Spleen (tissue), 11 donors: ENCODE data around the gene VPS37D. TPM values are rescaled to one million over a fixed set of nuclear protein-coding genes. Genes with fewer than 3 reads are reported as not detected.
"Not testable (repeated sequence)": the region's sequence is repeated elsewhere in the genome, so short reads cannot be mapped to it uniquely, and the experiment has no call there.

Source experiments
- DNase-seq: peaks from one replicate; pipeline ENCODE4 v3.0.0-alpha.2; 2020
- H3K27ac ChIP-seq, 8 donors: fragments of 200-600 bp; sonication (generic) in 7 of 8; 1 replicate in 4 of 8; 2 replicates in 4 of 8; pipeline versions ENCODE4 v1.5.0 to v1.8.0; 2016 to 2021; ENCODE audit warnings: inconsistent platforms in 4 of 8, mild to moderate bottlenecking in 4 of 8, moderate library complexity in 1 of 8
- H3K27me3 ChIP-seq, 7 donors: fragments of 200-600 bp; sonication (generic) in 6 of 7; replicated peaks in 1 of 7; 1 replicate in 4 of 7; 2 replicates in 3 of 7; pipeline versions ENCODE4 v1.5.0 to v1.8.0; 2016 to 2021; ENCODE audit warnings: inconsistent platforms in 3 of 7, mild to moderate bottlenecking in 1 of 7
- H3K36me3 ChIP-seq, 6 donors: fragments of 200-600 bp; sonication (generic) in 5 of 6; 1 replicate in 4 of 6; 2 replicates in 2 of 6; pipeline versions ENCODE4 v1.5.0 to v1.8.0; 2016 to 2021; ENCODE audit warnings: inconsistent platforms in 2 of 6
- H3K4me1 ChIP-seq, 6 donors: fragments of 200-600 bp; sonication (generic) in 5 of 6; 1 replicate in 3 of 6; 2 replicates in 3 of 6; pipeline versions ENCODE4 v1.5.0 to v1.8.0; 2016 to 2021; ENCODE audit warnings: inconsistent platforms in 3 of 6
- H3K4me3 ChIP-seq, 8 donors: fragments of 200-600 bp; sonication (generic) in 7 of 8; 1 replicate in 4 of 8; 2 replicates in 4 of 8; pipeline versions ENCODE4 v1.5.0 to v1.8.0; 2016 to 2021; ENCODE audit warnings: inconsistent platforms in 4 of 8, mild to moderate bottlenecking in 4 of 8, moderate library complexity in 2 of 8
- H3K9me3 ChIP-seq, 8 donors: fragments of 200-600 bp; sonication (generic) in 7 of 8; 1 replicate in 4 of 8; 2 replicates in 4 of 8; pipeline versions ENCODE4 v1.5.0 to v1.8.0; 2016 to 2021; ENCODE audit warnings: inconsistent platforms in 4 of 8
- POLR2A ChIP-seq, 3 donors: fragments of 450-650 bp; IDR thresholded peaks; one replicate each; pipeline ENCODE4 v1.5.1; 2017; ENCODE audit warnings: antibody characterized with exemption in 3 of 3, mild to moderate bottlenecking in 1 of 3
- POLR2AphosphoS5 ChIP-seq, 3 donors: sonication (generic); formaldehyde crosslinking; IDR thresholded peaks; one replicate each; pipeline ENCODE4 v1.5.1; 2017; ENCODE audit warnings: antibody characterized with exemption in 3 of 3
- WGBS, 5 donors: extraction: QIAGEN DNeasy Blood & Tissue Kit in 3 of 5; methylation state at CpG; one replicate each; pipeline versions ENCODE4 v1.1.5 to v1.1.7; 2013 to 2018; 5-methylcytosine and 5-hydroxymethylcytosine counted together
- intact Hi-C: fragments of 100-400 bp; cut with DNase I; formaldehyde crosslinking; loops from one replicate; pipeline ENCODE4 v1.15.0; 2023; ENCODE audit warnings: low total_unique reads
- polyA plus RNA-seq, 3 donors: library from polyadenylated mRNA; stranded (reverse); fragments of 200-250 nt; gene quantifications; one replicate each; pipeline ENCODE4 v1.2.1, GENCODE V29; 2013
- total RNA-seq, 7 donors: library from RNA; depleted of rRNA in 3 of 7; stranded (reverse); fragments of >200 nt in 3 of 7; fragmentation: NEBNext Ultra II Directional in 4 of 7; extraction: Animal tissue kit (Norgen Biotek cat#: 25700) in 4 of 7; gene quantifications; one replicate each; pipeline versions ENCODE4 v1.1.0 to v1.2.1, GENCODE V29; 2016 to 2021
- TF ChIP-seq, protein P1 (sequence below), 11 experiments: fragments of 200-600 bp in 7 of 11; fragments of 450-650 bp in 4 of 11; sonication (generic) in 4 of 11; IDR thresholded peaks in 8 of 11; conservative IDR thresholded peaks in 3 of 11; 1 replicate in 7 of 11; 2 replicates in 4 of 11; pipeline versions ENCODE4 v1.4.0 to v1.8.0; 2016 to 2021; ENCODE audit warnings: antibody characterized with exemption in 11 of 11, inconsistent platforms in 4 of 11, mild to moderate bottlenecking in 1 of 11
- donor health status: healthy with polysubstance abuse.
- donor health status: DM: no; HTN: no; CAD: no; lungs with moderate emphysema.
- donor health status: DM: no; HTN: no; CAD: no.
- donor health status: Bipolar disorder and iron deficiency.
- donor health status: healthy.
- donor health status: DM: no; HTN: no; CAD: no.
- donor health status: DM: yes; HTN: yes; CAD: no.

The VPS37D gene
- total and polyA plus RNA-seq, 10 donors, result 0.23 to 1.6 (median 0.95) TPM

DNA sequence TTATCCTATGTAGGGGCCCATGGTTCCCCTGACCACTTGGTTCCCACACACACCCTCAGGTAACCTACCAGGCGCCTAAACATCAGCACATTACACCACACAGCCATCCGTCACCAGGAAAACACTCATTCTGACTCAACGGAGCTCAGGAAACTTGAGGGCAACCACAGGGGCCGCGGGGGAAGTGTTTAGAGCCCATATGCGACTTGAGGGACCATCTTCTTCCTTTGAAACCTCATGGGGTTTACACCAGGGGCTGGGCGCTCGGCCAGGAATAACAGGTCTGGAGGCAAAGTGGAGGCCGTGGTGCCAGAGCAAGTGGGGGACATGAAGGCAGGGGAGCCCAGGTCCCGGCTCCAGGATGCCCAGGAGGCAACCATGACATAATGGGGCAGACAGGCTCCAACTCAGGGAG is 50.4 kb downstream of the VPS37D start:
- Histone ChIP-seq H3K27ac (peak overlapping the region in 3 of 8 donors; percentile 18 to 64 (median 32)), H3K4me3 (peak overlapping the region in 3 of 8 donors; percentile 75 to 96 (median 81)), H3K4me1 (peaks cover 12 to 48% (median 27%) of the 10 kb centered on the region in 6 donors), H3K36me3 (peaks cover 0 to 7% (median 0%) of the 10 kb centered on the region in 6 donors), H3K27me3 (peaks cover 0 to 73% (median 8%) of the 10 kb centered on the region in 7 donors), H3K9me3 (no peaks in the 10 kb centered on the region)
- WGBS, 5 donors, result 17 to 30% (median 19%) methylated on average over 10 of the region's 10 CpGs
- intact Hi-C loops, result no loop called here
- TF ChIP-seq POLR2AphosphoS5 (IDR thresholded peaks at IDR 0.05) (peak in 1 of 3 donors; percentile 53), POLR2A (IDR thresholded peaks at IDR 0.05) (no peak)
- TF ChIP-seq, protein P1, sequence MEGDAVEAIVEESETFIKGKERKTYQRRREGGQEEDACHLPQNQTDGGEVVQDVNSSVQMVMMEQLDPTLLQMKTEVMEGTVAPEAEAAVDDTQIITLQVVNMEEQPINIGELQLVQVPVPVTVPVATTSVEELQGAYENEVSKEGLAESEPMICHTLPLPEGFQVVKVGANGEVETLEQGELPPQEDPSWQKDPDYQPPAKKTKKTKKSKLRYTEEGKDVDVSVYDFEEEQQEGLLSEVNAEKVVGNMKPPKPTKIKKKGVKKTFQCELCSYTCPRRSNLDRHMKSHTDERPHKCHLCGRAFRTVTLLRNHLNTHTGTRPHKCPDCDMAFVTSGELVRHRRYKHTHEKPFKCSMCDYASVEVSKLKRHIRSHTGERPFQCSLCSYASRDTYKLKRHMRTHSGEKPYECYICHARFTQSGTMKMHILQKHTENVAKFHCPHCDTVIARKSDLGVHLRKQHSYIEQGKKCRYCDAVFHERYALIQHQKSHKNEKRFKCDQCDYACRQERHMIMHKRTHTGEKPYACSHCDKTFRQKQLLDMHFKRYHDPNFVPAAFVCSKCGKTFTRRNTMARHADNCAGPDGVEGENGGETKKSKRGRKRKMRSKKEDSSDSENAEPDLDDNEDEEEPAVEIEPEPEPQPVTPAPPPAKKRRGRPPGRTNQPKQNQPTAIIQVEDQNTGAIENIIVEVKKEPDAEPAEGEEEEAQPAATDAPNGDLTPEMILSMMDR (IDR thresholded peaks at IDR 0.05 in 8 of 11, conservative IDR thresholded peaks at IDR 0.05 in 3 of 11), result no peak
- peak; percentile 83 for DNase-seq

DNA sequence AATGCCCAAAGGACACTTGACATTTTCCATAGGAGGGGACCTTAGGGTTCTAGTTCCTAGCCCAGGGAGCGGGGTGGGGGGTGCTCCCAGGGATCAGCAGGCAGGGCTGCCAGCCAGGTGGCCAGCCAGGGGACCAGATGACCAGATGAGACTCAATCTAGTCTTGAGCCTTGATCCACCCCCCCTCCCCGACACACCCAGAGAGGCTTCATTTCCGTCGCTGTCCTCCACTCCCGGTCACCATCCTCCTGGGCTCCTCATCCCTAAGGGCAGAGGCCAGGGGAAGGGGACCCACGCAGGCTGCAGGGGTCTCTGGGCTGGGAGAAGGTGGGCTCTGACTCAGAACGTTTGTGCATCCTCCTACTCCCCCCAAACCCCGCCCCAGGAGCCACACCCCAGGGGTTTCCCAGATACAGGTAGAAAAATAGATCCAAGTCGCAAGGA is 50.8 kb downstream of the VPS37D start:
- peaks cover 0 to 7% (median 0%) of the 10 kb centered on the region in 6 donors for H3K36me3 ChIP-seq
- H3K9me3 ChIP-seq, result no peaks in the 10 kb centered on the region
- peak overlapping the region; percentile 68 to 96 (median 76) for H3K4me3 ChIP-seq
- no peak for DNase-seq
- TF ChIP-seq POLR2A (IDR thresholded peaks at IDR 0.05) (no peak), POLR2AphosphoS5 (IDR thresholded peaks at IDR 0.05) (no peak)
- TF ChIP-seq, protein P1 (IDR thresholded peaks at IDR 0.05 in 8 of 11, conservative IDR thresholded peaks at IDR 0.05 in 3 of 11), result no peak
- intact Hi-C loops, result no loop called here
- peaks cover 12 to 48% (median 27%) of the 10 kb centered on the region in 6 donors for H3K4me1 ChIP-seq
- 26 to 39% (median 29%) methylated on average over 8 to 9 of the region's 9 CpGs for whole genome bisulfite sequencing, 5 donors
- peaks cover 0 to 71% (median 8%) of the 10 kb centered on the region in 7 donors for H3K27me3 ChIP-seq
- peak overlapping the region in 3 of 8 donors; percentile 8 to 64 (median 47) for H3K27ac ChIP-seq

DNA sequence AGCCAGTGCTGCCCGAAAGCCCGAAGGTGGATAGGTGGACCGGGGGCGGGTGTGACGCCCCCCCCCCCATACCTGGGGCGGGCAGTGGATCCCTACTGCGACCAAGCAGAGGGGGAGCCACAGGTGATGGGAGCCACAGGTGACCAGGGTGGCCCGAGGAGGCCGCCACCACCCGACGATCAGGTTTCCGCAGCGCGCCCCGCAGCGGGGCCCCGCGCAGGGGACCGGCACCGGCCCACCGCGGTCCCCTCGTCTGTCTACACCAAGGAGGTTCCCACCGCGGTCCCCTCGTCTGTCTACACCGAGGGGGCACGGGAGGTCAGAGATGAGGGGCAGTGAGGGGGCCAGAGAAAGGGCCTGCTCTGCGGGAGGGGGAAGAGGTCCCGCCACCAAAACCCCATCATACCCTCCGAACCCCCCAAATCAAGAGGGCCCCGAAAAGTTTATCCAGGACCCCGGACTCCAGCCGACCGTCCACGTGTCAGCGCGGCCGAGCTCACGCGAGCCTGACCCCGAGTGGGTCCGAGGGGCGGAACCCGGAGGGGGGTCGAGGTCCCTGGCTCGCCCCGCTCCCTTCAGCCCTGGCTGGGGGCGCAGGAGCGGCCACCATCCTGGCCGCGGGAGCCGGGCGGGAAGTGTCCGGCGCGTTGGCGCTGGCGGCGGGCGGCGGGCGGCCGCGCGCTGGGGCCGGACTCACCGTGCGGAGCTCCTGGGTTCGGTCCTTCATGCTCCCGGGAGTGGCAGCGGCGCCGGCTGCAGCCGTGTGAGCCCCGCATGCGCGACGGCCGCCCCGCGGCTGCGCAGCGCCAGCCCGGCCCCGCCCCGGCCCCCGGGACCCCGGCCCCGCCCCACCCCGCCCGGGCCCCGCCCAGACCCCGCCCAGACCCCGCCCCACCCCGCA is 51.5 kb downstream of the VPS37D start, which contains the start of gene STX1A:
Gene STX1A (minus strand): TSS at position 765 of the 901 bp plus-strand sequence. CDS start 38 bp downstream, at position 727.
- H3K36me3 ChIP-seq, result peaks cover 0 to 7% (median 0%) of the 10 kb centered on the region in 6 donors
- peaks cover 0 to 64% (median 8%) of the 10 kb centered on the region in 7 donors for H3K27me3 ChIP-seq
- H3K4me1 ChIP-seq, result peaks cover 12 to 48% (median 27%) of the 10 kb centered on the region in 6 donors
- H3K9me3 ChIP-seq, result no peaks in the 10 kb centered on the region
- peak within 1 kb of the TSS in 3 of 8 donors; percentile 47 to 64 (median 63) for H3K27ac ChIP-seq
- 2 to 4% (median 3%) methylated on average over 21 to 96 of the region's 96 CpGs for WGBS, 5 donors
- TF ChIP-seq POLR2AphosphoS5 (IDR thresholded peaks at IDR 0.05), result peak in 2 of 3 donors; percentile 44 to 58
- no peak for TF ChIP-seq POLR2A (IDR thresholded peaks at IDR 0.05)
- peak within 1 kb of the TSS; percentile 68 to 96 (median 76) for H3K4me3 ChIP-seq
- peak; percentile 93 for DNase-seq
- intact Hi-C loops, result no loop called here

DNA sequence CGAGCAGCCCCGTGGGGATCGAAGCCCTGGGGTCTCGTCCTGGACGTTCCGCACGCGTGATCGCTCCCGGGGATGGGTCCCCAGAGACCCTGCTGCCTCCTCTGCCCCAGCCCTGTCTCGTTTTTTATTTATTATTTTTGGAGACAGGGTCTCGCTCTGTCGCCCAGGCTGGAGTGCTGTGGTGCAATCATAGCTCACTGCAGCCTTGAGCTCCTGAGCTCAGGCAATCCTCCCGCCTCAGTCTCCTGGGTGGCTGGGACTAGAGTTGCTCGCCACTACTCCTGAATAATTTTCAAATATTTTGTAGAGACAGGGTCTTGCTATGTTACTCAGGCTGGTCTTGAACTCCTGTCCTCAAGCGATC is 52.2 kb downstream of the VPS37D start:
- H3K4me1 ChIP-seq, result peaks cover 12 to 48% (median 27%) of the 10 kb centered on the region in 6 donors
- DNase-seq, result no peak
- no peaks in the 10 kb centered on the region for H3K9me3 ChIP-seq
- 10 to 23% (median 18%) methylated on average over 6 to 16 of the region's 16 CpGs for WGBS, 5 donors
- no peak overlapping the region for H3K27ac ChIP-seq
- H3K4me3 ChIP-seq, result peak overlapping the region in 7 of 8 donors; percentile 13 to 96 (median 75)
- H3K27me3 ChIP-seq, result peaks cover 0 to 59% (median 8%) of the 10 kb centered on the region in 7 donors
- TF ChIP-seq POLR2A (IDR thresholded peaks at IDR 0.05) (no peak), POLR2AphosphoS5 (IDR thresholded peaks at IDR 0.05) (no peak)
- TF ChIP-seq, protein P1 (IDR thresholded peaks at IDR 0.05 in 8 of 11, conservative IDR thresholded peaks at IDR 0.05 in 3 of 11), result no peak
- peaks cover 0 to 7% (median 0%) of the 10 kb centered on the region in 6 donors for H3K36me3 ChIP-seq
- intact Hi-C loops, result no loop called here

GRCh38 chr7:73720443-73720842 is 52.8 kb downstream of the VPS37D start:
- intact Hi-C loops, H3K9me3 ChIP-seq, H3K36me3 ChIP-seq, DNase-seq, H3K4me3 ChIP-seq, H3K27ac ChIP-seq: not testable (repeated sequence)
- H3K27me3 ChIP-seq, result peaks cover 0 to 56% (median 8%) of the 10 kb centered on the region in 7 donors
- H3K4me1 ChIP-seq, result peaks cover 12 to 47% (median 27%) of the 10 kb centered on the region in 6 donors
- 91 to 98% (median 92%) methylated on average over 9 of the region's 9 CpGs for WGBS, 5 donors
